Fibroblast of lung (primary cell): ENCODE results near the gene OXT.

Experiments
- CTCF ChIP-seq, 2 donors: IDR thresholded peaks in 1 of 2; conservative IDR thresholded peaks in 1 of 2; 1 replicate in 1 of 2; 2 replicates in 1 of 2; pipeline ENCODE4 v1.5.1; 2011 to 2012; ENCODE audit warnings: low read length in 2 of 2, control low read depth in 1 of 2, inconsistent platforms in 1 of 2, low read depth in 1 of 2, mild to moderate bottlenecking in 1 of 2
- EZH2 ChIP-seq: IDR thresholded peaks from 2 replicates; pipeline ENCODE4 v1.5.1; 2012; ENCODE audit warnings: low read length, control low read depth, mild to moderate bottlenecking; ENCODE audit errors: missing control alignments

GRCh38 chr20:3115190-3116107 lies 44.0 kb downstream of the OXT start:
- TF ChIP-seq EZH2 (no peak), CTCF (conservative IDR thresholded peaks at IDR 0.05 in 1 of 2, IDR thresholded peaks at IDR 0.05 in 1 of 2; ENCODE audit: low read depth in 1 of 2, low read length in 2 of 2) (peak; percentile 70 to 75)
